HUES64 (cell line): ENCODE data around the gene CNGB1.
A peak's percentile ranks its signal among the peaks of the same experiment; 100 is the strongest.

Experiments
- H3K27ac ChIP-seq: 2 replicates; pipeline ENCODE4 v1.7.0; 2013; ENCODE audit warnings: low read depth, low read length, inconsistent platforms
- H3K27me3 ChIP-seq: 2 replicates; pipeline ENCODE4 v1.6.1; 2013; ENCODE audit warnings: mild to moderate bottlenecking, low read length; ENCODE audit not compliant: insufficient read depth
- H3K36me3 ChIP-seq: 2 replicates; pipeline ENCODE4 v1.6.1; 2013; ENCODE audit warnings: mild to moderate bottlenecking, low read length; ENCODE audit not compliant: insufficient read depth
- H3K4me1 ChIP-seq: 2 replicates; pipeline ENCODE4 v1.6.1; 2013; ENCODE audit warnings: mild to moderate bottlenecking, low read length, moderate library complexity; ENCODE audit not compliant: insufficient read depth
- H3K4me3 ChIP-seq: 2 replicates; pipeline ENCODE4 v1.5.1; 2013; ENCODE audit warnings: mild to moderate bottlenecking, low read length, moderate library complexity
- H3K9ac ChIP-seq: 2 replicates; pipeline ENCODE4 v1.6.1; 2013; ENCODE audit warnings: mild to moderate bottlenecking, low read depth, low read length
- H3K9me3 ChIP-seq: 2 replicates; pipeline ENCODE4 v1.6.1; 2013; ENCODE audit warnings: low read depth, low read length; ENCODE audit not compliant: insufficient read depth
- WGBS: fragments of 150-250, 120-280 bp; methylation state at CpG from one replicate; pipeline ENCODE4 v1.1.7; 2013; ENCODE audit warnings: missing lambda C conversion rate; 5-methylcytosine and 5-hydroxymethylcytosine counted together

The CNGB1 gene

GRCh38 chr16:58002936-58003335 lies 32.0 kb upstream of the CNGB1 start:
- 93% methylated on average over 5 of the region's 5 CpGs for WGBS
- Histone ChIP-seq H3K4me3 (no peak overlapping the region), H3K4me1 (peaks cover 8% of the 10 kb centered on the region; the same call in 1 of the 2 replicates), H3K9me3 (no peaks in the 10 kb centered on the region), H3K27ac (no peak overlapping the region), H3K27me3 (peaks cover 5% of the 10 kb centered on the region; the same call in 1 of the 2 replicates), H3K36me3 (peaks cover 32% of the 10 kb centered on the region), H3K9ac (no peak overlapping the region)

- Histone ChIP-seq H3K4me1 (peaks cover 8% of the 10 kb centered on the region; the same call in 1 of the 2 replicates), H3K9me3 (no peaks in the 10 kb centered on the region), H3K36me3 (peaks cover 32% of the 10 kb centered on the region), H3K27me3 (peaks cover 5% of the 10 kb centered on the region; the same call in 1 of the 2 replicates), H3K9ac (no peak overlapping the region), H3K27ac (no peak overlapping the region), H3K4me3 (no peak overlapping the region)
- 95% methylated on average over 9 of the region's 9 CpGs for WGBS
Measured at GRCh38 chr16:58002416-58002800, 31.5 kb upstream of the CNGB1 start.

GRCh38 chr16:58001781-58002415 lies 31.0 kb upstream of the CNGB1 start:
- Histone ChIP-seq H3K9me3 (no peaks in the 10 kb centered on the region), H3K36me3 (peaks cover 32% of the 10 kb centered on the region), H3K27ac (no peak overlapping the region), H3K4me1 (peaks cover 8% of the 10 kb centered on the region; the same call in 1 of the 2 replicates), H3K27me3 (peaks cover 5% of the 10 kb centered on the region; the same call in 1 of the 2 replicates), H3K9ac (peak overlapping the region; percentile 69), H3K4me3 (peak overlapping the region; percentile 91)
- 44% methylated on average over 10 of the region's 10 CpGs for WGBS

GRCh38 chr16:58000706-58001676 lies 30.1 kb upstream of the CNGB1 start, which contains the start of gene USB1:
Gene USB1, plus strand, starts transcription at chr16:58001407. Its CDS starts 77 bp downstream, at chr16:58001484.
- peak within 1 kb of the TSS; percentile 81; the same call in 1 of the 2 replicates for H3K27ac ChIP-seq
- WGBS, result under 1% methylated on average over 81 of the region's 81 CpGs

GRCh38 chr16:57999971-58000705 lies 29.2 kb upstream of the CNGB1 start, which contains the start of gene ZNF319:
Gene ZNF319, minus strand, starts transcription at chr16:58000672. Its CDS starts 2,407 bp downstream, at chr16:57998265.
- Histone ChIP-seq H3K4me3 (peak within 1 kb of the TSS; percentile 91), H3K36me3 (peaks cover 19% of the 10 kb centered on the region), H3K4me1 (peaks cover 8% of the 10 kb centered on the region; the same call in 1 of the 2 replicates), H3K27ac (peak within 1 kb of the TSS; percentile 81; the same call in 1 of the 2 replicates), H3K9ac (peak within 1 kb of the TSS; percentile 69), H3K9me3 (no peaks in the 10 kb centered on the region), H3K27me3 (peaks cover 5% of the 10 kb centered on the region; the same call in 1 of the 2 replicates)
- WGBS, result under 1% methylated on average over 95 of the region's 95 CpGs

More at GRCh38 chr16:58000706-58001676, 30.1 kb upstream of the CNGB1 start, which contains the start of gene USB1:
- H3K9ac ChIP-seq, result peak within 1 kb of the TSS; percentile 69
- H3K9me3 ChIP-seq, result no peaks in the 10 kb centered on the region
- peaks cover 8% of the 10 kb centered on the region; the same call in 1 of the 2 replicates for H3K4me1 ChIP-seq
- peak within 1 kb of the TSS; percentile 91 for H3K4me3 ChIP-seq
- H3K27me3 ChIP-seq, result peaks cover 5% of the 10 kb centered on the region; the same call in 1 of the 2 replicates
- H3K36me3 ChIP-seq, result peaks cover 26% of the 10 kb centered on the region

- H3K9me3 ChIP-seq, result no peaks in the 10 kb centered on the region
- peaks cover 8% of the 10 kb centered on the region; the same call in 1 of the 2 replicates for H3K4me1 ChIP-seq
- no peak overlapping the region for H3K27ac ChIP-seq
- peaks cover 5% of the 10 kb centered on the region; the same call in 1 of the 2 replicates for H3K27me3 ChIP-seq
- peaks cover 17% of the 10 kb centered on the region for H3K36me3 ChIP-seq
- H3K9ac ChIP-seq, result peak overlapping the region; percentile 68
- peak overlapping the region; percentile 91 for H3K4me3 ChIP-seq
- WGBS, result 28% methylated on average over 6 of the region's 6 CpGs
Measured at GRCh38 chr16:57999366-57999970, 28.5 kb upstream of the CNGB1 start.

GRCh38 chr16:57998992-57999365 lies 28.1 kb upstream of the CNGB1 start:
- 92% methylated on average over 3 of the region's 3 CpGs for WGBS
- Histone ChIP-seq H3K27me3 (peaks cover 5% of the 10 kb centered on the region; the same call in 1 of the 2 replicates), H3K4me1 (peaks cover 8% of the 10 kb centered on the region; the same call in 1 of the 2 replicates), H3K9ac (no peak overlapping the region), H3K27ac (no peak overlapping the region), H3K36me3 (peaks cover 15% of the 10 kb centered on the region), H3K4me3 (no peak overlapping the region), H3K9me3 (no peaks in the 10 kb centered on the region)

- H3K27ac ChIP-seq, result no peak overlapping the region
- H3K27me3 ChIP-seq, result peaks cover 5% of the 10 kb centered on the region; the same call in 1 of the 2 replicates
- no peak overlapping the region for H3K4me3 ChIP-seq
- H3K9me3 ChIP-seq, result no peaks in the 10 kb centered on the region
- H3K4me1 ChIP-seq, result peaks cover 8% of the 10 kb centered on the region; the same call in 1 of the 2 replicates
- WGBS, result 64% methylated on average over 7 of the region's 8 CpGs
- H3K9ac ChIP-seq, result no peak overlapping the region
- H3K36me3 ChIP-seq, result peaks cover 11% of the 10 kb centered on the region
Measured at GRCh38 chr16:57998486-57998885, 27.6 kb upstream of the CNGB1 start.

- WGBS, result 95% methylated on average over 36 of the region's 36 CpGs
- Histone ChIP-seq H3K36me3 (peaks cover 4% of the 10 kb centered on the region), H3K4me1 (peaks cover 8% of the 10 kb centered on the region; the same call in 1 of the 2 replicates), H3K27me3 (peaks cover 5% of the 10 kb centered on the region; the same call in 1 of the 2 replicates), H3K27ac (no peak overlapping the region), H3K9ac (no peak overlapping the region), H3K4me3 (no peak overlapping the region), H3K9me3 (no peaks in the 10 kb centered on the region)
Measured at GRCh38 chr16:57997528-57998265, 26.8 kb upstream of the CNGB1 start.
